Ishikawa (cell line): ENCODE results near the gene ITGA11.

Experiments
- CEBPB ChIP-seq: IDR thresholded peaks from 2 replicates; pipeline ENCODE4 v1.6.1; 2012
- CREB1 ChIP-seq: IDR thresholded peaks from 2 replicates; pipeline ENCODE4 v1.6.1; 2012; ENCODE audit warnings: low read depth
- EGR1 ChIP-seq: IDR thresholded peaks from 2 replicates; pipeline ENCODE4 v1.6.1; 2012
- EP300 ChIP-seq: IDR thresholded peaks from 2 replicates; pipeline ENCODE4 v1.6.1; 2012; ENCODE audit warnings: borderline replicate concordance
- FOXM1 ChIP-seq: IDR thresholded peaks from 2 replicates; pipeline ENCODE4 v1.6.1; 2012; ENCODE audit warnings: low read depth, borderline replicate concordance
- MAX ChIP-seq: IDR thresholded peaks from 2 replicates; pipeline ENCODE4 v1.6.1; 2012
- NFIC ChIP-seq: IDR thresholded peaks from 2 replicates; pipeline ENCODE4 v1.6.1; 2012
- RAD21 ChIP-seq: IDR thresholded peaks from 2 replicates; pipeline ENCODE4 v1.6.1; 2012; ENCODE audit warnings: low read depth
- REST ChIP-seq: IDR thresholded peaks from 2 replicates; pipeline ENCODE4 v1.6.1; 2012; ENCODE audit warnings: low read depth, mild to moderate bottlenecking
- TAF1 ChIP-seq: IDR thresholded peaks from 2 replicates; pipeline ENCODE4 v1.6.1; 2012; ENCODE audit warnings: low read depth, mild to moderate bottlenecking
- TCF12 ChIP-seq: IDR thresholded peaks from 2 replicates; pipeline ENCODE4 v1.6.1; 2012; ENCODE audit warnings: low read depth
- TEAD4 ChIP-seq: IDR thresholded peaks from 2 replicates; pipeline ENCODE4 v1.6.1; 2012
- YY1 ChIP-seq: IDR thresholded peaks from 2 replicates; pipeline ENCODE4 v1.6.1; 2012; ENCODE audit warnings: low read depth
- ZBTB7A ChIP-seq: IDR thresholded peaks from 2 replicates; pipeline ENCODE4 v1.6.1; 2012; ENCODE audit warnings: low read depth
- TF ChIP-seq, protein P1 (sequence below): IDR thresholded peaks from 2 replicates; pipeline ENCODE4 v1.6.1; 2012

The ITGA11 gene

DNA sequence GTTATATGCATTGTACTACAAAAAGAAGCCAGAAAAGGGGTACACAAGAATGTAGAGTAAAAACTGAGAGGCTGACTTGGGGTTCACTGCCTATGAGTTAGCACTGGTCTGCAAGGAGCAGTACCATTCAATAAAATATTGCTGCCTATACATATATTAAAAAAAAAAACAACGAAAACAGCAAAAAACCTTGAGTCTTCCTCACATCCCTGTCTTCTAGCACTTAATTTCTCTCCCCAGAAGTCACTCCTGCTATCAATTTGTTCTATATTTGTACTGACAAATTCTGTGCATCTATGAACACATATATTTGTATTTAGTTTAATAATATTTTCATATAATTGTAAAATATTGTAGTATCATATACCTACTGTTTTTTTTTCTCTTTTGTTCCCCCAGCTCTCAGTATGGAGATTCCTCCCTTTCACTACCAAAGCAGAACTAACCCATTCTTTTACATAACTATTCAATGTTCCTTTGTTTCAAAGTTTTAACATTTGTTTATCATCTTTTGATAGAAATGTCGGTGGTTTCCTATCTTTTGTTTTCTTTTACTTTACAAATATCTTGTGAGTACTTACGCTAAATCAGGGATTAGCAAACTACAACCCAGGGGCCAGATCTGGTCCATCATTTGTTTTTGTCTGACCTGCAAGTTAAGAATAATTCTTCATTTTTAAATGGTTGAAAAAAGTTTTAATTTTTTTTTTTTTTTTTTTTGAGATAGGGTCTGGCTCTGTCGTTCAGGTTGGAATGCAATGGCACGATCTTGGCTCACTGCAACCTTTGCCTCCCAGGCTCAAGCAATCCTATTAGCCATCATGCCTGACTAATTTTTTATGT is 169.2 kb downstream of the ITGA11 start:
- TF ChIP-seq, protein P1, sequence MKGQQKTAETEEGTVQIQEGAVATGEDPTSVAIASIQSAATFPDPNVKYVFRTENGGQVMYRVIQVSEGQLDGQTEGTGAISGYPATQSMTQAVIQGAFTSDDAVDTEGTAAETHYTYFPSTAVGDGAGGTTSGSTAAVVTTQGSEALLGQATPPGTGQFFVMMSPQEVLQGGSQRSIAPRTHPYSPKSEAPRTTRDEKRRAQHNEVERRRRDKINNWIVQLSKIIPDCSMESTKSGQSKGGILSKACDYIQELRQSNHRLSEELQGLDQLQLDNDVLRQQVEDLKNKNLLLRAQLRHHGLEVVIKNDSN: no peak
- no peak for TF ChIP-seq RAD21
- no peak for TF ChIP-seq TEAD4
- no peak for TF ChIP-seq YY1
- no peak for TF ChIP-seq CREB1
- no peak for TF ChIP-seq NFIC

DNA sequence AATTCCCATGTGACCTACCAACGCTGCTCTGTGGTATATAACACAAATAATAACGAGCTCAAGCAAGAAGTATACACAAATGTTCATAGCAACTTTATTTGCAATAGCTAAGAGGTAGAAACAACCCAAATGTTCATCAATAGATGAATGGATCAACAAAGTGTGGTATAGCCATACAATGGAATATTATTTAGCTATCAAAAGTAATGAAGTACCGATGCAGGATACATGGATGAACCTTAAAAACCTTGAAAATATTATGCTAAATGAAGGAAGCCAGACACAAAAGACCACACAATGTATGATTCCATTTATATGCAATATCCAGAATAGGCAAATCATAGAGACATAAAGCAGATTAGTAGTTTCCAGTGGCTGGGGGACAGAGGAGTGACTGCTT is 170.0 kb downstream of the ITGA11 start:
- TF ChIP-seq ZBTB7A: no peak
- TF ChIP-seq YY1: no peak
- TF ChIP-seq CEBPB: no peak
- no peak for TF ChIP-seq REST
- no peak for TF ChIP-seq TEAD4
- TF ChIP-seq FOXM1: no peak
- TF ChIP-seq RAD21: no peak
- TF ChIP-seq EGR1: no peak
- TF ChIP-seq TAF1: no peak
- TF ChIP-seq, protein P1: no peak
- no peak for TF ChIP-seq TCF12
- TF ChIP-seq EP300: no peak
- no peak for TF ChIP-seq NFIC
- no peak for TF ChIP-seq CREB1
- TF ChIP-seq MAX: no peak

- no peak for TF ChIP-seq FOXM1
- no peak for TF ChIP-seq ZBTB7A
- TF ChIP-seq TEAD4: no peak
- TF ChIP-seq CREB1: no peak
- TF ChIP-seq TAF1: no peak
- TF ChIP-seq TCF12: no peak
- TF ChIP-seq, protein P1: no peak
- no peak for TF ChIP-seq EP300
Measured at GRCh38 chr15:68261241-68261640, 170.7 kb downstream of the ITGA11 start.

DNA sequence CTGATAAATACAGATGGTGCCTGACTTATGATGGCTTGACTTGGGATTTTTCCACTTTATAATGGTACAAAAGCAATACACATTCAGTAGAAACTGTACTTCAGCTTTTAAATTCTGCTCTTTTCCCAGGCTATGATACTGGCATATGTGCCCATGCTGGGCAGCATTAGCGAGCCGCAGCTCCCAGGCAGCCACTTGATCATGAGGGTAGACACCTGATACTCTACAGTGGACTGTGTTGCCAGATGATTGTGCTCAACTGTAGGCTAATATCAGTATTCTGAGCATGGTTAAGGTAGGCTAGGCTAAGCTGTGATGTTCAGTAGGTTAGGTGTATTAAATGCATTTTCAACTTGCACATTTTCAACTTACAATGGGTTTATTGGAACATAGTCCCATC is 172.1 kb downstream of the ITGA11 start:
- TF ChIP-seq TAF1: no peak
- TF ChIP-seq MAX: no peak
- TF ChIP-seq RAD21: no peak
- TF ChIP-seq FOXM1: no peak
- no peak for TF ChIP-seq NFIC
- TF ChIP-seq, protein P1: no peak
- no peak for TF ChIP-seq YY1
- TF ChIP-seq CREB1: no peak
- TF ChIP-seq REST: no peak
- TF ChIP-seq CEBPB: no peak
- no peak for TF ChIP-seq EP300
- TF ChIP-seq TEAD4: no peak
- TF ChIP-seq EGR1: no peak
- TF ChIP-seq TCF12: no peak

- TF ChIP-seq RAD21 (no peak), CREB1 (no peak), EP300 (no peak), FOXM1 (no peak), CEBPB (no peak), MAX (no peak), TEAD4 (no peak), TAF1 (no peak), NFIC (no peak), TCF12 (no peak), EGR1 (no peak), REST (no peak), YY1 (no peak), ZBTB7A (no peak)
- TF ChIP-seq, protein P1: no peak
Measured at GRCh38 chr15:68258692-68259091, 173.3 kb downstream of the ITGA11 start.
